ENCODE data around the gene NUP35.

- TF ChIP-seq ATF3 (IDR thresholded peaks at IDR 0.05; ENCODE audit: insufficient read depth, low read depth, low read length) (no peak), TAF1 (IDR thresholded peaks at IDR 0.05; ENCODE audit: low read depth, low read length) (no peak), E2F6 (IDR thresholded peaks at IDR 0.05) (no peak), EZH2 (IDR thresholded peaks at IDR 0.05; ENCODE audit: low read depth, low read length, severe bottlenecking) (no peak), MAFK (IDR thresholded peaks at IDR 0.05; ENCODE audit: low read depth, low read length) (no peak), RFX5 (IDR thresholded peaks at IDR 0.05; ENCODE audit: borderline replicate concordance, low read depth, low read length) (no peak)
These were observed 11.7 kb upstream of the NUP35 start for GRCh38 chr2:183112577-183112976.

All from H1 (cell line).